CD4-positive, alpha-beta T cell treated with Interleukin-4 for 4 hours (primary cell): ENCODE results near the gene TRIM56.
A peak's percentile ranks its signal among the peaks of the same experiment; 100 is the strongest.
"Not testable (repeated sequence)": the region's sequence is repeated elsewhere in the genome, so short reads cannot be mapped to it uniquely, and the experiment has no call there.

Source experiments
- DNase-seq: peaks from one replicate; pipeline ENCODE4 v3.0.0-alpha.2; 2020

The TRIM56 gene

DNA sequence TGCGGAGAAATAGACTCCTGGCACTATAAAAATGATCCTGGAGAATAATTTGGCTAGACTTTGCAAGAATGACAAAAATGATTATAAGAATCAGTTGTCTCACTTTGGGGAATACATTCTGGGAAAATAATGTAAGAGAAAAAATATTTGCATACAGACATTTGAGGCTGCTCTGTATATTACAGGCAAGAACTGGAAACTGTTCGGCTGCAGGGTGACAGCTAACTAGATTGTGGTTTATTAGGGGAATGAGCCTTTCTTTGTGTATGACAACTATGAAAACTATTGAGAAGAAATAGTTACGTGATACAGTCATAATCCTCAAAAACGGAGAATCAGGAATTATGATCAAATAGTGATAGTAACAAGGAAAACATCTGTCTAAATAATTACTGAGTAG, 8.6 kb downstream of the TRIM56 start:
- DNase-seq = no peak

DNA sequence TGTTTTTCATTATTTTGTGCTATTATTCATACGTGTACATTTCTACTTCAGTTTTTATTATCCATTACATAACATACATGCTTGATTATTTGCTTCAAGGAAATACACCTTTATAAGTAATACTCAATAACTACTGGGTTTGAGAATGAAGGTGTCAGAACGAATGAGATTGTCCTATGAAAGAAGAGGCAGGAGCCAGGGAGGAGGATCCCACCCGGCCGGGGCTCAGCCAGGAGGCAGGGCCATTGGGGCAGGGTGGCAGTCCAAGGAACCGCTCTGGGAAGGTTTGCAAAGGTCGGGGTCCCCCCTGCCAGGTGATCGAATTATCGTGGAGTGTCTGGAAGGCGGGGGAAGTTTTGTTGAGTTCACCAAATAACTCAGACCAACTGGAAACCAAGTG, 9.1 kb downstream of the TRIM56 start:
- no peak for DNase-seq

DNA sequence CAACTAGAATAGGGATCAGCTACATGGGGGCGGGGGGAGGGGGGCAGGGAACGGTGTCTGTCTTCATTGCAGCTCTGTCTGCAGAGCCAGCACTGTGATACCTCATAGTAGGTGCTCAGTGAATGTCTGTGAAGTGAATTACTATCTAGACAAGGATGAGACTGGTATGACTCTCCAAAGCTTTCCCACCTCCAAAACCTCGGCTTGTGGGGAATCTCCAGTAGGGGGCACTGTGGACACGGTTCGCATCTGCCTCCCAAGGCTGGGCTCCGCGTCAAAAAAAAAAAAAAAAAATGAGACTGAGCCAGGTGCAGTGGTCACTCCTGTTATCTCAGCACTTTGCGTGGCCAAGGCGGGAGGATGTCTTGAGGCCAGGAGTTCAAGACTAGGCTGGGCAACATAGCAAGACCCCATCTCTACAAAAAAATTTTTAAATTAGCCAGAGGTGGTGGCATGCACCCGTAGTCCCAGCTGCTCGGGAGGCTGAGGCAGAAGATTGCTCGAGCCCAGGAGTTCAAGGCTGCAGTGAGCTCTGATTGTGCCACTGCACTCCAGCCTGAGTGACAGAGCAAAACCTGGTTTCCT, 9.6 kb downstream of the TRIM56 start:
- no peak for DNase-seq

DNA sequence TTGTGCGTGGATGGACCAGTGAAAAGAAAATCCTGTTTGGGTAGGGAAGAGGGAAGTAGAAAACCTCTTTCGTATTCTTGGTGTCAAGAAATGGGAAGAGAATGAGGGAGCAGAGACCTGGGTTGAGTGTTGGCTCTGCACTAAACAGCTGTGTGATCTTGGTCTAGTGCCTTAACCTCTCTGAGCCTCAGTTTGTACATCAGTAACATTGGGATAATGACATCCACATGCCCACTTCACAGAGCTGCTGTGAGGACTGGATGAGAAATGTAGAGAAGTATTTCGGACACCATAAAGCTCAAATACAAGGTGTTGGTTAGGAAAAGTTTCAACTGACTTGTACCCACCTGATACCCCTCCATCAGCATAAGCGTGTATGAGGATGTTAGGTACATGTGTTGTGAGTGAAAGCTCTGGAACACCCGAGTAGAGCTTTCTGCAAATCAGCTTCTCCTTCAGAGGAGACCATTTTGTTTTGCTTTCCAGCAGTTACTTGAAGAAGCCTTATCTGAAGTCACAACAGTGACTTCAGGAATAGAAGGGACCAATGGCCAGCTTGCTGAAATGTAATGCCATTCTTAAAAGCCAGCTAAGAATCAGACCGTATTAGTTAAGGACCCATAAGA, 11.2 kb downstream of the TRIM56 start:
- no peak for DNase-seq

DNA sequence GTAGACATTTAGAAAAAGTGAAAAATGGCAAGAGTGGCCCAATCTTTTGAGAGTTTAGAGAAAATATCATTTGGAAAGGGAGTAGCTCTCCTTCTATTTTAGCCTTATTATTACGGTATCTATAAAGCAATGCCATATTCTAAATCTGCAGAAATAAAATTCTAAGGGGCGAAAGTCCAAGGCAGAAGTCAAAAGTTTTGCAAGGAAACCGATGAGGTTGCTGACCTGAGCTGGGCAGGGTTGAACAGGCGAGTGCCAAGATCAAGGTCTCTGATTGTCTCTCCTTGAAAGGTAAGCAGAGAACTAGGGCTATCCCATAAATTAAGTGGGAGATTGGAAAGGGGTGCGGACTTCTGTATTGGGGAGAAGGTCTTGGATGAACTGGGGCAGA, 11.7 kb downstream of the TRIM56 start:
- DNase-seq = no peak

DNA sequence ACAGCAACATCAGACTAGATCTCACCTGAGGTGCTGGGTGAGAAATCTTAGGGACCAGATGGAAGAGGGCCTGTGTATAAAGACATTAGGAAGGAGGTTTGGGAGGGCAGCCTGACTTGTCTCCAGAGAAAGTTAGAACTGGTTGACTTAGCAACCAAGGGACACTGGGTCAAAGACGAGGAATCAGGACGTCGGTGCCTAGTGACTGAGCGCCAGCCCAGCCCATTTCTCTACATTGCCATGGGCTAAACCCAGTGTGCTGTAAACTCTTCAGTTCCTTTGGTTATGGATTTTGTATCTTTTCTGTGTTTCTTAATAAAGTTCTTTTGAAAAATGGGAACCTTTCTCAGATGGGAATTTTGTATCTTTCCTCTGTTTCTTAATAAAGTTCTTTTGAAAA, 12.3 kb downstream of the TRIM56 start:
- DNase-seq = no peak

DNA sequence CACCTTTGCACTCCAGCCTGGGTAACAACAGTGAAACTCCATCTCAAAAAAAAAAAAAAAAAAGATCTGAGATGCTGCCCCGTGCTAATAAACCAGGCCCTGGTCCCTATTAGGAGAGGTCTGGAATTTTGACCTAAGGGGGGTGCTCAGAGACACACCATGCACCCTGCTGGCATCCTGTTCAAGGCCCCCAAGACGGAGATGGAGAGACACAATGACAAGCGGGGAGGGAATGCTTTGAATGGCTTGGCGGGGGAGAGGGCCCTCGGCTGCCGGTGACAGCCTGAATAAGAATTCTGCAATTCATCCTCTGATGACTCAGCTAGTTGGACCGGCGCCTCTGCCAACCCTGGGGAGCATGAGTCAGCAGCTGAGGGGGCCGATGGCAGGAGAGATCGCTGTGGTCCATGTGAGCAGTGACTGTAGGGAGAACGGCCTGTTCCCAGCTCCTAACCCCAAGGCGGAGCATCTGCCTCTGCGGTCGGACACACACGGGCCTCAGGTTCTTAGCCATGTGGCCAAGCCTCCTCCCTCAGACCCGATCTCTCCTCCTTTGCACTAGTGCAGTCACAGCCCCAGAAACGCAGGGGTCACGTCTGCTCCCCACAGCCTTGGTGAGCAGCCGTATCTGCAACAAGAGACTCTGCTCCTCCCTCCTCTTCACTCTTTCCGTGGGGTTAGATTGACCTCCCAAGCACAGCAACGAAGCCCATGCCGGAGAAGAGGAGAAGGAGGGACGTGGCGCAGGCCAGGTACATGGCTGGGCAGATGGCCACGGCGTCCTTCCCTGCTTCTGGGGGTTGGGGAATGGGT, 14.9 kb downstream of the TRIM56 start:
- DNase-seq = peak; percentile 32

DNA sequence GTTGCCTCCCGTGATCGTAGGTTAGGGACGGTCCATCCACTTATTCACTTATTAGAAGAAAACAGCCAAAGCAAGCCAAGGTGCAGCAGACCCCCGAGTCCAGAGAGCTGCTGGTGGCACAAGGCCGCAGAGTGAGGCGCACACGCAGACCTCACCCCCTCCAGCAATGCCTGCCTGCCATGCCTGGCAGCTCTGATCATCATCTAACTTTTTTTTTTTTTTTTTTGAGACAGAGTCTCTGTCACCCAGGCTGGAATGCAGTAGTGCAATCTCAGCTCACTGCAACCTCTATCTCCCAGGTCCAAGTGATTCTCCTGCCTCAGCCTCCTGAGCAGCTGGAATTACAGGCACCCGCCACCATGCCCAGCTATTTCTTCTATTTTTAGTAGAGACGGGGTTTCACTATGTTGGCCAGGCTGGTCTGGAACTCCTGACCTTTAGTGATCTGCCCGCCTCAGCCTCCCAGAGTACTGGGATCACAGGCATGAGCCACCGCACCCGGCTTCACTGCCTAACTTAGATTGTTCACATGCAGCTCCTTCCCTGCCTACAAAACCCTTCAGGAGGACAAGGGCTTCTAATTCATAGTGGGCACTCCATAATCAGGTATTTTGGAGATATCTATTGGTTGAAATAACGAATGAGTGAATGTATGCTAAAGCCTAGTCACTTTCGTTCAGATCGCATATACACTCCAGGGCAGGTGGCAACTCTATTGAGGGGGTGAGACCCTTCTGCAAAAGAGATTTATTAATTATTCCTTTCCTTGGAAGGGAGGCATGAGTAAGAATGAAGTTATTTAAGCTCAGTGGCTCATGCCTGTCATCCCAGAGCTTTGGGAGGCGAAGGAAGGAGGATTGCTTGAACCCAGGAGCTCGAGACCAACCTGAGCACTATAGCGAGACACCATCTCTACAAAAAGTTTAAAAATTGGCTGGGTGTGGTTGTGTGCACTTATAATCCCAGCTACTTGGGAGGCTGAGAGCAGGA, 15.9 kb downstream of the TRIM56 start:
- no peak for DNase-seq

DNA sequence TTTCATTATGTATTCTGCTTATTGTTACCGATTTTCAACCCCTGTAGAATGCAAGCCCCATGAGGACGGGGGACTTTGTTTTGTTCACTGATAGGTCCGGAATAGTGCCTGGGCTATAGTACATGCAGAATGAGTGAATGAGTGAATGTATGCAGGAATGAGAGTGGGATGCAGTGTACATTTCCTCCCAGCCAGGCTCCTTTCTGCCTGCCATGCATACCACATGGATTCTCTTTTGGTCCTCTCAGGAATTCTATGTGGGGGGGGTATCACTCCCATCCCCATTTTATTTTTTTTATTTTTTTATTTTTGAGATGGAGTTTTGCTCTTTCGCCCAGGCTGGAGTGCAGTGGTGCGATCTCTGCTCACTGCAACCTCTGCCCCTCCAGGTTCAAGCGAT, 16.7 kb downstream of the TRIM56 start:
- DNase-seq = no peak

DNA sequence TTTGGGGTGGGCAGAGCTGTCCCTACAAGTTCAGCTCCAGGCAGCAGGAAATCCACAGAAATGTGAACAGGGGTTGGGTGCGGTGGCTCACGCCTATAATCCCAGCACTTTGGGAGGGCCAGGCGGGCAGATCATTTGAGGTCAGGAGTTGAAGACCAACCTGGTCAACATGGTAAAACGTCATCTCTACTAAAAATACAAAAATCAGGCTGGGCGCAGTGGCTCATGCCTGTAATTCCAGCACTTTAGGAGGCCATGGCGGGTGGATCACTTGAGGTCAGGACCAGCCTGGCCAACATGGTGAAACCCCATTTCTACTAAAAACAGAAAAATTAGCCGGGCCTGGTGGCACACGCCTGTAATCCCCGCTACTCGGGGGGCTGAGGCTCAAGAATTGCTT, 18.4 kb downstream of the TRIM56 start:
- not testable (repeated sequence) for DNase-seq

DNA sequence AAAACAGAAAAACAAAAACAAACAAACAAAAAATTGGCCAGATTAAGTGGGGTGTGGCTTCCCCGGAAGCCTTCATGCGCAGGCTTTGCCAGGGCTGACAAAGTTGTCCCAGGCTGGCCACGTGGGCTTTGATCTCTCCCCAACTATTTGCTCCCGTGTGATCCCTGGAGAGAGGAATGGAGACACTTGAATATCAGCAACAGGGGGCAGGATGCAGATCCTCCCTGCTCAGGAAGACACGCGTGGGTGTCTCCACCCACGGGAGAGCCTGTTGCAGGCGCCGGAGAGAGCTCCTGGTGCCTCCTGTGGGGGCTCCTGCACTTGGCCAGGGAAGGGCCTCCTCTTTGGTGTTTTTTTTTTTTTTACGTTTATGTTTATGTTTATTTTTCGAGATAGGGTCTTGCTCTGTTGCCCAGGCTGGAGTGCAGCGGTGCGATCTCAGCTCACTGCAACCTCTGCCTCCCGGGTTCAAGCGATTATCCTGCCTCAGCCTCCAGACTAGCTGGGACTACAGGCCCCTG, 19.0 kb downstream of the TRIM56 start:
- no peak for DNase-seq

DNA sequence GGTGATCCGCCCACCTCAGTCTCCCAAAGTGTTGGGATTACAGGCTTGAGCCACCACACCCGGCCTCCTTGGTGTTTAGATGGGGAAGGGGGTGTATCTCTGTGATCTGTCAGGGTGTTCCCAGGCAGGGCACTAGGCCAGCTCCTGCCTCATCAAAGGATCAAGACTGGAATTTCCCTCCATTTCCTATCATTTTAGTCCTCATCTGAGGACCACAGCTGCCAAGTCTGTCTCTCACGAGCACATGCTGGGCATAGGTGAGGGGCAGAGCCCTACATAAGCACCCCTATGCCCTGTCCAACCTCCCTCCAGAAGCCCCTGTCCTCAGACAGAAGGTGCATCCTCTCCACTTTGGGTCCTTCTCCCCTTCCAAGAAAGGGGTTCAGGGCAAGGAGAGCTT, 19.5 kb downstream of the TRIM56 start:
- no peak for DNase-seq

DNA sequence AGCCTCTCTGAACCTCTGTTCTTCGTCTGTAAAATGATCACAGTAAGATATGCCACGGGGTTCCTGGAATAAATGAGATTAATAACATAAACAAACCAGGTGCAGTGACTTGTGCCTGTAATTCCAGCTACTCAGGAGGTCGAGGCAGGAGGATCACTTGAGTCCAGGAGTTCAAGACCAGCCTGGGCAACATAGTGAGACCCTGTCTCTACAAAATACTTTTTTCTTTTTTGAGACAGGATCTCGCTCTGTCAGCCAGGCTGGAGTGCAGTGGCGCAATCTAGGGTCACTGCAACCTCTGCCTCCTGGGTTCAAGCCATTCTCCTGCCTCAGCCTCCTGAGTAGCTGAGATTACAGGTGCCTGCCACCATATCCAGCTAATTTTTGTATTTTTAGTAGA, 20.0 kb downstream of the TRIM56 start:
- DNase-seq = not testable (repeated sequence)

DNA sequence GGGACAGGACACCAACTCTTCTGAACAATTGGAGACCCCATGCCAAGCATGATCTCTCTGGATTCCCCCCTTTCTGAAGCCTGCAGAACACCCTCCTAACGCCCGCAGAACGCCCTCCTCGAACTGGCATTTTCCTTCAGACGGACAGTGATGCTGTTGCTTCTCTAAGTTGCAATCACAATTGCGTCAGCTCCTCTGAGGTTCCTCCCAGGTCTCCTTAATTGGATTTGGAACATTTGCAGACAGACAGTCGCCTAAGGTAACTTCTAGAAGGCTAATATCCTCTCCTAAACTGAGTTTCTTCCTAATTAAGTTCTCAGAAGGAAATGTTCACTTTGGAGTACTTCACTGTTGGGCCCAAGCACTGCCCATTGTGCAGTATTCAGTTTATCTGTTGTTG, 21.1 kb downstream of the TRIM56 start:
- DNase-seq = no peak

DNA sequence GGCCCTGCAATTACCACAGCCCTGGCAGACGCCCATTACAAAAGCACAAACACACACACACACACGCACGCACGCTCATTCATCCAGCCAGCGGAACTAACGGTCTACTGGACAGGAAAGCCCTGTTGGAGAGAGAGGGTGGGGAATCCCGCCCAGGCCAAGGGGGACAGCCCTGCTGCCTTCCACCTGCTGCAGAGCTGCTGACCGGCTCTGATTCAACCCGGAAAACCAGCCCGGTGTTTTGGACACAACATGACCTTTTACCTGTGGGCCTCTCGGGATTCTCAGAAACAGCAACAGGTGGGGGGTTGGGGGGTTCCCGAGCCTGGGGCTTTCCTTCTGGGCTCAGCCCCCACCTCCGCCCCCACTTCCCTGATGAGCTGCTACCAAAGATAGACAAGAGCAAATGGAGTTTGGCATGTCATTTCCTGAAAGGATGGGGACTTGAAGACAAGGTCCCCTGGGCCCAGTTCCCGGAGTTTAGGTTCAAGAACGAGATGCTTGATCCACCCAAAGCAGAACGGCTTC, 23.1 kb downstream of the TRIM56 start:
- DNase-seq = no peak

DNA sequence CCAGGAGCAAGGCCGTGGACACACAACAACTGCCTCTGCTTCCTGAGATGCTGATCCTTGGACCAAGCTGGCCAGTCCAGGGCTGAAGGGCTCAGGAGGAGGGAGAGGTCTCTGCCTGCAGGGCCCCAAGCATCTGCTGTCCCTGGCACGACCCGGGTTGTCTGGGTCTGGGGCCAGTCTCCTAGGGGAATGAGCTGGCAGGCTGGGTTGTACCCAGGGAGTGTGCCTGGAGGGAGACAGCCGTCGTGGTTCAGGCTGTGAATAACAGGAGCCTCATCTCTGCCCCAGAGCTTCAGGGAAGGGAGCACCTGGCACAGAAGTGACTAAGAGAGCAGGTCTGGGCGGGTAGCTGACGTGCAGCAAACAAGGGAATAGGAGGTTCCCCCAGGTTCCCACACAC, 23.7 kb downstream of the TRIM56 start:
- no peak for DNase-seq

DNA sequence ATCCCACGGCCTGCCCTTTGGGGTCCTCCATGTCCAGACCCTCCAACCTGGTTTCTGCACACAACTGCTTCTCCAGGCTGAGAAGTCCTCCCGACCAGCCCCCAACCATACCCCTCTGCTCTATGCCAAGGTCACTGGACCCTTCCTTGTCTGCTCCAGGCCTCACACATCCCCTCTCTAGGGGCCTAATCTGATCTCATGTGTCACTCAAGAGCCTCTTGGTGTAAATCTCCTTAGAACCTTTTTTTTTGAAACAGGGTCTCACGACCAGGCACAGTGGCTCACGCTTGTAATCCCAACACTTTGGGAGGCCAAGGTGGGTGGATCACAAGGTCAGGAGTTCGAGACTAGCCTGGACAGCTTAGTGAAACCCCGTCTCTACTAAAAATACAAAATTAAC, 24.1 kb downstream of the TRIM56 start:
- no peak for DNase-seq

DNA sequence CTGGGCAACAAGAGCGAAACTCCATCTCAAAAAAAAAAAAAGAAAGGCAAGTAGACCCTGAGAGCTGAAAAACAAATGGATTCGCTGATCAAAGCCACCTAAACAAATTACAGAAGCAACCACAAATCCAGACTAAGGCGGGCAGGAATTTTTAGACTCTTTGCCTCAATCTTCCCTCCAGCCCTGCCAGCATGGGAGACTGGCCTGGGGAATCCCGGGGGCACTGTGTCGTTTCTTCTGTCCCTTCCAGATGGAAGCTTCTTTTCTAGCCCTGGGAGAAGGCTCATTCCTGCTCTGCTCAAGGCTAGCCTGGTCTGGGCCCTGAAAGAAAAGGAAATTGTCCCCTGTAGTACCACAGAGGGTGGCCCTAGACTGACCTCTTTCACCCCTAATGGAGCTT, 26.0 kb downstream of the TRIM56 start:
- no peak for DNase-seq

DNA sequence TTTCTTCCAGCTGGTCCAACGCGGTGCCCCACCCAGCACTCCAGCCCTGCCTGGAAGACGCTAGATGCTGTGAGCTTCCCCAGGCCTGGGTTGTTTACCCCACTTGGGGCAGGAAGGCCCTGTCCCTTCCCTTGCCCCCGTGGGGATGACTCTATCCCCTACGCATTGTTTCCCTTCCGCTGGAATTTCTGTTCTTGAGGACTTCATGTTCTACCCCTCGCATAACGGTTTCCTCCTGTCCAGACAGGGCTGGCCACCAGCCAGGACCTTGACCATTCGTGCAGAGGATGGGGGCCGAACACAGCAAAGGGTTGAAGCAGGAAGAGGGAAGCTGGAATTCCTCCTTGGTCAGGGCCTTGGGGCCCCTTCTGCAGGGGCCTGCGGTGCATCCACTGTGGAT, 27.0 kb downstream of the TRIM56 start:
- DNase-seq = no peak

DNA sequence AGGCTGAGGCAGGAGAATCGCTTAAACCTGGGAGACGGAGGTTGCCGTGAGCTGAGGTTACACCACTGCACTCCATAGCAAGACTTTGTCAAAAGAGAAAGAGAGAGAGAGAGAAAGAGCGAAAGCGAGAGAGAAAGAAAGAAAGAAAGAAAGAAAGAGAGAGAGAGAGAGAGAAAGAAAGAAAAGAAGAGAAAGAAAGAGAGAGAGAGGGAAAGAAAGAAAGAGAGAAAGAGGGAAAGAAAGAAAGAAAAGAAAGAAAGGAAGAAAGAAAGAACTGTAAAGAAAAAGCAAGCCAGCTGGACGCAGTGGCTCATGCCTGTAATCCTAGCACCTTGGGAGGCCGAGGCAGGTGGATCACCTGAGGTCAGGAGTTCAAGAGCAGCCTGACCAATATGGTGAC, 27.9 kb downstream of the TRIM56 start:
- not testable (repeated sequence) for DNase-seq

DNA sequence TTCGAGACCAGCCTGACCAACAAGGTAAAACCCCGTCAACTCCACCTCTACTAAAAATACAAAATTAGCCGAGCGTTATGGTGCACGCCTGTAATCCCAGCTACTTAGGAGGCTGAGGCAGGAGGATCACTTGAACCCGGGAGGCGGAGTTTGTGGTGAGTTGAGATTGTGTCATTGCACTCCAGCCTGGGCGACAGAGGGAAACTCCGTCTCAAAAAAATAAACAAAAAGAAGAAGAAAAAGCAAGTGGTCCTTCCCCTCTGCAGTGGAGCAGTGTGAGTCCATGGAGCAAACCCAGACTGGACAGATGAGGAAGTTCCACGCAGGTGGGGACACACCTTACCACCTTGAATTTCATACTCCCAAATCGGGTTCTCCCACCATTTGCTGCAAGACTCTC, 28.6 kb downstream of the TRIM56 start:
- no peak for DNase-seq

DNA sequence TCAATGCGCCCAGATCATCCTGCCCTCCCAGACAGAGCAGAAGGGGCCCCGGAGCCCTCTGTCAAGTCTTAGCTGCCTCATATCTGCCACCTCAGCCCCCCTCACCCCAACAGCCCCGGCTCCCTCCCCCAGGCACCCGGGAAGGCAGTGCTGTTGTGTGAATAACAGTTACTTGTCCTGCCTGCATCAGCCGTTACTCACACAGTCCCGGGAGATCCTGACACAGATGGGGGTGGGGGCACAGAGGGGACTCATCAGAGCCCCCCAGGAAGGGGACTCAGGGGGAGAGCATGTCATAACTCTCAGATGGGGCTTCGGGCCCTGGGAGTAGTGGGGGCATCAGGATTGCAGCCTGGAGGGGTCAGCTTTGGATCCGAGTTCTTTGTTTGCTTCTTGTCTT, 29.2 kb downstream of the TRIM56 start:
- DNase-seq = no peak

DNA sequence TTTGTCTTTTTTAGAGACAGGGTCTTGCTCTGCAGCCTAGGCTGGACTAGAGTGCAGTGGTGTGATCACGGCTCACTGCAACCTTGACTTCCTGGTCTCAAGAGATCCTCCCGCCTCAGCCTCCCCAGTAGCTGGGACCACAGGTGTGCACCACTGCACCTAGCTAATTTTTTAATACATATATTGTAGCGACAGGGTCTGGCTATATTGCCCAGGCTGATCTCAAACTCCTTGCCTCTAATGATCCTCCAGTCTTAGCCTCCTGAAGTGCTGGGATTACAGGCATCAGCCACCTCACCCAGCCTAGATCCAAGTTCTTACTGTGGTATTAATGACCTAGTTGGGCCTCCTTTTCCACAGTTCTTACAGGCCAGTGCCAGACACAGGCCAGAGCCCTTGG, 29.9 kb downstream of the TRIM56 start:
- no peak for DNase-seq
